HG02759 (cell line): ENCODE measurements around the gene TVP23C.

Source experiments
- ATAC-seq: cut with Tn5 transposase; IDR thresholded peaks from one replicate; pipeline ENCODE4 v1.9.1; 2021; ENCODE audit warnings: mild to moderate bottlenecking, moderate library complexity; ENCODE audit not compliant: unreplicated experiment

TVP23C gene

DNA sequence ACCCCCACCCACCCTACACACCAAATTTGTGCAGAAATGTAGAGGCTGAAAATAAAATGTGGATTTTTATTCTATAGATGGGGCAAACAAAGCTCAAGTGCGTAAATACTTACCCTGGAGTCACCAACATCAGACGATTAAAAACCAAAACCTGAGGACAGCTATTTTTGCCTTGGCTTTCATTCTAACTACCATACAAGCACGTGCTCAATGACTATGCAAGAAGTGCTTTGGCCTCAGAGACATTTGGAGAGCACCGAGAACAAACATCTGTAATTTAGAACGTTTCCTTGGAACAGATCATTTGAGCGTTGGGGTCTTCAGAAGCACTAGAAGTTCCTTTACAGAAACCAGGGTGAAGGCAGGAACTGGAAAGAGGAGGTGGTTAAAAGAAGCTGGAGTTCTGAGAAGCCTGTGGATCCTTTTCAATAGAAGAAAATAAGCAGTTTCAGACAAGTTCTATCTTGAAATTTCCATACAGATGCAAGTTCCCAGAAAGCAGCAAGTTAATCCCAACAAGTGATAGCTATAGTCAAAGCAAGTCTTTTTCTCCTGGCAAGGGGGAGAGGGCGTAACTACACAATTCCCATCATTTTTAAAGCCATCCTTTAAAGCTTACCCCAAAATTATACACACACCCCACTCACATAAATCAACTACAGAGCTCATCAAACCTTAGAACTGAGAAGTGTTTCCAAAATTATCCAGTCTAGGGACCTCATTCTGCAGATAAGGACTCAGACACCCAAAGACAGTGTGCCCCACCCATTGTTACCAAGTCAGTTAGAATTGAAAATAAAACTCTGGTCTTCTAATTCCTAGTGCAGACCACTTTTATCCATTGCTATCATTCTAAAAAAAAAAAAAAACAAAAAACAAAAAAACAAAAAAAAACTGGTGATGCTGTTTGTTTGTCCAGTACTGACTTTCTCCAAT, 66.3 kb downstream of the TVP23C start:
- no peak for ATAC-seq

DNA sequence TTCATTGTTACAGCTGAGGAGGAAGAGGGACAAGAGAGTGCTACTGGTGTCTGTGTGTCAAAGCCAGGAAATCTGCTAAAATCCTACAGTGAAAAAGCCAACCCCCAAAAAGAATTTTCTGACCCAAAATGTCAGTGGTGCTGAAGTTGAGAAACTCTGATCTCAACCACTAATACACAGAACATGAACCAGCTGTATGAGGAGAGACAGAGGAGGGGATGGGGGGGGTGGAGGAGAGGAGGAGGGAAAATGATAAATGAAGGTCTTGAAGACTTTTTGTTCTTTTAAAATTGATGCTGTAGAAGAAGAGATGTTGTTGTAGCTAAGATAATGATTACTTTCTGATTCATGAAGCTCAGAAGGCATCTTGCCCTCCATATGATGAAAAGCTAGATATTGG, 68.5 kb downstream of the TVP23C start:
- no peak for ATAC-seq

DNA sequence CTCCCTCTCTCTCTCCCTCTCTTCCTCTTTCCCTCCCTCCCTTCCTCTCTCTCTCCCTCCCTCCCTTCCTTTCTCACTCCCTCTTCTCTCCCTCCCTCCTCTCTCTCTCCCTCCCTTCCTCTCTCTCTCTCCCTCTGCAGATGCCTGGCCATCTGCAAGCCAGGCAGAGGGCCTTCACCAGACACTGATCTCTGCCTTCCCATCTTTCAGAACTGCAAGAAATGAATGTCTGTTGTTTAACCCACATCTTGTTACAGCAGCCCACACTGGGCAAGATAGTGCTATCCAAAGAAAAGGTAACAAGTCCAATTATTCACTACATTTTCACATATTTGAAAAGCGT, 69.6 kb downstream of the TVP23C start:
- ATAC-seq = no peak

DNA sequence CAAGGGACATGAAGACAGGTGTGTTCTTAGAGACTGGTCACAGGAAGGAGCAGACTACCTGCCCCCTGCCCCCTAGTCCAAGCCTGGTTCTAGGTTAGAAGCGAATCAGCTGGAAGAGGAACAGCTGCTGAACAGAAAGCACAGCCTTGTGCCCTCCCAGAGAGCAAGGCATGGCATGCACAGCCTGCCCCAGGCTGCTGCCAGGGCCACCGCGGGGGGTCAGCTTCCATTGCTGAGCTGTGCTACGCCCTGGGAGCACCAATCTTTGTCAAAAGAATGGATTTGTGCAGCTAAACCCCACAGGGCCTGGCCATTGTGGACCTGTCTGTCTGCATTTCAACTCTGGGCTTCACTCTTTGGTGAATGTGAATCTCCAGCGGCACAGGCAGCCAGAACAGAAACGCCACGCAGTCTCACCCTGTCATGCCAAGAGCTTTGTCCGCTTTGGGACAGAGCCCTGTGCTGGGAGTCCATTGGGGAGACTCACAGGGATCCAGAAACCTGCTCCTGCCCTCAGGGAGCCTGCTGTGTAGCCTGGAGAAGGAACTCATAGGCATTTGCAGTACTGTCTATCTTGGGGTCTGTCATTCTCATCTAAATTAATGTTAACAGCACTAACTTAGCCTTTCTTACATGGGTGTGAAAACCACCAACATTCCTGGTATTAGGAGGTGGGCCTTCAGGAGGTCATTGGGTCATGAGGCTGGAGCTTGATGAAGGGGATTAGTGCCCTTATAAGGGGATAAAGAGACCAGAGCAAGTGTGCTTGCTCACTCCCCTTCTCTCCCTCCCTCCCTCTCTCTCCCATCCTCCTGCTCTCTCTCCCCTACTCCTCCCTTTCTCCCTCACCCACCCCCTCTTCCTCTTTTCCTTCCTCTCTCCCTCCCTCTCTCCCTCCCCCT, 70.2 kb downstream of the TVP23C start:
- no peak for ATAC-seq

DNA sequence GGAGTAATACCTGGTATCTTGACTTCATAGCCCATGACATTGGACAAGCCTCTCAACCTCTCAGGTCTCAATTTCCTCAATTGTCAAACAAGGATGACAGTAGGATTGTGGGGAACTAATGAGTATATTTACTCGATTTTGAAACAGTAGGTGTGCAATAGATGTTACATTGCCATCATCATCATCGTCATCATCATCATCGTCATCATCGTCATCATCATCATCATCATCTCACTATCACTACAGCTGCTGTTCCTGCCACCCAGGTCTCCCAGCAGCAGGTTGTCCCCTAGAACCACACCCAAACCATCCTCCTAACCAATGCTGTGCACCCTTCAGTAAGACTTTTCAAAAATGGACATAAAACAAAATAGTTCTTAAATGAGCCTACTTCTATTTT, 71.1 kb downstream of the TVP23C start:
- no peak for ATAC-seq

DNA sequence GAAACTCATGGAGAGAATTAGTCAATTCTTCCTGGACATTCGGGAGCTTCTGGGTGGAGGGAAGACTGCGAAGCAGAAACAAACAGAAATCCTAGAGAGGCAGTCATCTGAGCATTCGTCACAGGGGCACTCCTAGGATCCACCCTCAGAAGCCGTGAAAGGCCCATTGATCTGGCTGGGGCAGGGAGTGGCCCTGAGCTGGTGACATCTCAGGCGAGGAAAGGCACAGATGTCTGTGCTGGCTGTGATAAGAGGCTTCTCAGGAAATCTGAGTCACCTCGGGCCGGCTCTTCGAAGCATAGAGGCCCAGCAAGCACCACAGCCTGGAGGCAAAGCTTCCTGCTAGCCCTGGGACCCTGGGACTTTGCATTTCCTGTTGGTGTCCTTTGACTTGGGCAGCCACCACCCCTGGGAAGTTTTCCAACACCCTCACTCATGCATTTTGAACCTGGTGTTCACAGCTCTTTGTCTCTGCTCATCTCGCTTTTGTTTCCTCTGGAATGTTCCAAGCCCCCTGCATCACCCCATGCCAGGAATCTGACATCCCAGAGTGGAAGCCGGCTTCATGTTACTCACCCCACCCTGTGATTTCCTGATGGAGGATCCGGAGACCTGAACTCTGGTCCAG, 72.5 kb downstream of the TVP23C start:
- ATAC-seq = no peak

DNA sequence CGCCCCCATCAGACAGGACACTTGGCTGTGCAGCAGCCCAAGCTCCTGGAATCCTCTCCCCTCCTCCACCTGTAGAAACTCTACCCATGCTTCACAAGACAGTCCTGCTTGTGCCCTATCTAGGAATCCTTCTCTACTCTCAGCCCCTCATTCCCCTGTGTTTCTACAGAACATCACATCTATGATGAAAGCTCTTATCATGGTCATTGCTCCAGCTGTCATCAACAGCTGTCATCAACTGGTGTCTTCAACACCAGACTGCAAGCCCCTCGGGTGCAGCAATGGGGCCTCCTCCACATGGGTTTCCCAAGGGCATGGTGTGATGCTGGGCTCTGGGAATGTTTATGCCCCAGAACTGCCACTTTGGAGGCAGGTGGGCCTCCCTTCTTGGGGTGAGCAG, 74.7 kb downstream of the TVP23C start:
- no peak for ATAC-seq

DNA sequence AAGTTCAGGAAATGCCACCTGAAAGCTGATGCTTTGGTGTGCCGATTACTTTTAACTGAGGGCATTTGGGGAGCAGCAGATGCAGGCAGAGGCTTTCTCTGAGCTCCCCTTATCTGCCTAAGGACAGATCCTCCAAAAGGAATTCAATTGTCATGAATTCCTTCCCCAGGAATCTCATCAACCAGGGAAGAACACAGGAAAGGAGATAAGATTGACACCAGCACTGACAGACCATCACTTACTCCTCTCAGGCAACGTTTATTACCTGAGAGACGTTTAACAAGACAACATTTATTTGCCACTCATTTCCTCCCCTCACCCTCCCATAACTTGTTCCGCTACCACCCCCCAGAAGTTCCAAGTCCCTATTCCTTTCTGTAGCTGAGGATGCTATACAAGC, 78.2 kb downstream of the TVP23C start:
- ATAC-seq = no peak

DNA sequence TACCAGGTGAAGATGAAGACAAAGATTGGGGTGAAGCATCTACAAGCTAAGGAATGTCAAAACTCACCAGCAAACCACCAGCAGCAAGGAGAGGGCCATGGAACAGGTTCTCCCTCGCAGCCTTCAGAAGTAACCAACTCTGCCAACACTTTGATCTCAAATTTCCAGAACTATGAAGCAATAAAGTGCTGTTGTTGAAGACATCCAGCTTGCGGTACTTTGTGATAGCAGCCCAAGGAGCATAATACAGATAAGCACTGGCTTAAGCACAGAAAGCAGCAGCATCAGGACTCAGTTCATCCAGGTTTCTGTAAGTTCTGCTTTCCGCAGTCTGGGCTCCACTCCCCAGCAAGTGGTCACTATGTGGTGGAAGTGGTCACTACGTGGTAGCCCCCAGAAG, 79.9 kb downstream of the TVP23C start:
- ATAC-seq = no peak

DNA sequence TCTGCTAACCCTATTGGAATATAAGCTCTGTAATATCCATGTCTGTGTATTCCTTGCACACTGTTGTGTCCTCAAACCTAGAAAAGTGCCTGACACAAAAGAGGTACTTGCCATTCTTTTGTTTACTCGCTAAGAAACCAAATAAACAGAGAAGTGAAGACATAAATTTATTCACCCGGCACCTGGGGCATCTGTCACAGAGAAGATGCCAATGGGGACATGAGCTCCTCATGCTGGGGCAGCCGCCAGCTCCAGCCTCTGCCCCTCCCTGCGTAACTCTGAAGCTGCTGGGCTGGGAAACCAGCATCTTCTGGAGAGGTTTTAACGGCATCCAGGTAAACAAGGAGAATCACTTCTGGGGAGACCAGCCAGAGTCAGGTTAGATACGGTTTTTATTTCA, 80.8 kb downstream of the TVP23C start:
- ATAC-seq = no peak

DNA sequence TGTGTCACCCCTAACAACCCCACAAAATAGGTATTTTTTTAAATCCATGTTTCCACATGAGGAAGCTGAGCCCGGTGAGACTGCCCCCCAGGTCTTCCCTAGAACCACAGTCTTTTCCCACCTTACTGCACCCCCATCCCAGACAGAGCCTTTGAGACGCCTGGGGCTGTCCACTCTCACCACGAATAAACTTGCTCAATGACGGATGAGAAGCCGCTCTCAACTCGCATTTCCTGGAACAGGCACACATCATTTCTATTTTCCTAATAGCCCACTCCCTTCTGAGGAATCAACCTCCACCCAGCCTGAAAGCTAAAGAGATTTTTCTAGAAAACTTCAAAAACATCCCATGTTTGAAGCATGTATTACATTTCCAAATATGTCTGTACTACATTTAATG, 81.8 kb downstream of the TVP23C start:
- no peak for ATAC-seq

DNA sequence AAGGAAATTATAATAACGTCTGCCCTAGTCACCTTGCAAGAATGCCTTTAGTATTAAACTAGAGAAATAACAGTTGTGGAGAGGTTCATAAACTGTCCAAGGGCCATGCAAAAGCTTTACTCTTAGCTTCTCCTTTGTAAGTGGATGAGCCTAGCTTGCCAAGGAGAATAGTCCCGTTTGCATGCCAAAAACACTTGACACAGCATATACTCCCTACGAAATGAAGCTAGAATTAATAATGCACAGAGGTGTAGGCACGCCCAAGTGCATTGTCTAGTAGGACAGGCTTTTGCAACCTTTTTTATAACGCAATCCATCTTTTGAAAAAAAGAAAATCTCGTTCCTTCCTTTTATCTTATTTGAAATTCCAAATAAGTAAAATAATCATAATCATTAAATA, 83.1 kb downstream of the TVP23C start:
- ATAC-seq = no peak

DNA sequence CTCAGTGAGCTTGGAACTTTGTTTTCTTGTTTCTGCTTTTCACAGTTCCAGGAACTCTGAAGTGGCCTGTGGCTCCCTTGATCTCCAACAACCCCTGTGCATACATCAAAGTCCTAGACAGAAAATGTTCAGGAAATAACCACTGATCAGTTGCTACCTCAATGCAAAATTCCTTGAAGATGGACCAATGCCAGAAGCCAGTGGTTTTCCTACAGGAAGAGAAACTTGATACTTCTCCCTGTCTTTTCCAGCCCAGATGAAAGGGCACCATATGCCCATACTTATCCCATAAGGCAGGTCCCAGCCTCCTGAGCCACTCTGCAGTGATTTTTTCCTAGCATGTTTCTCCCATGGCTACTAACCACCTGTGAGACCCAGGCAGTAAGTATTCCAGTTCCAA, 83.6 kb downstream of the TVP23C start:
- no peak for ATAC-seq

DNA sequence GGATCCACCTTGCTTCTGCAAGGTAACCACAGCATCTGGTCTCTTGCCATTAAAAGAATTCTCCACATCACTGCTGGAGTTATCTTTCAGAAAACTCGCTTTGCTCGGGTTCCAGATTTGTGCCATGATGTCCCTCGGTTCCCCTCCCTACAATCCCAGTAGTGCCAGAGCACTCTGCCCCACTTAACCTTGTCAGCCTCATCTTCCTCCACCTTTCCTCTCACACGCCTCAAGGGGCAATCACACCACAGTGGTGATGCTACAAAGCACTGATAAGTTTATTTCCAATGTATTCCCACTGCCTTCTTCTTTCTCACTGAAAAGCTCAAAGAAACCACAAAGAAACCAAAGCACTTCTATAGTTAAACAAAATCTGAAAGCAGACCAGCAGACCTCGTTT, 84.4 kb downstream of the TVP23C start:
- no peak for ATAC-seq

DNA sequence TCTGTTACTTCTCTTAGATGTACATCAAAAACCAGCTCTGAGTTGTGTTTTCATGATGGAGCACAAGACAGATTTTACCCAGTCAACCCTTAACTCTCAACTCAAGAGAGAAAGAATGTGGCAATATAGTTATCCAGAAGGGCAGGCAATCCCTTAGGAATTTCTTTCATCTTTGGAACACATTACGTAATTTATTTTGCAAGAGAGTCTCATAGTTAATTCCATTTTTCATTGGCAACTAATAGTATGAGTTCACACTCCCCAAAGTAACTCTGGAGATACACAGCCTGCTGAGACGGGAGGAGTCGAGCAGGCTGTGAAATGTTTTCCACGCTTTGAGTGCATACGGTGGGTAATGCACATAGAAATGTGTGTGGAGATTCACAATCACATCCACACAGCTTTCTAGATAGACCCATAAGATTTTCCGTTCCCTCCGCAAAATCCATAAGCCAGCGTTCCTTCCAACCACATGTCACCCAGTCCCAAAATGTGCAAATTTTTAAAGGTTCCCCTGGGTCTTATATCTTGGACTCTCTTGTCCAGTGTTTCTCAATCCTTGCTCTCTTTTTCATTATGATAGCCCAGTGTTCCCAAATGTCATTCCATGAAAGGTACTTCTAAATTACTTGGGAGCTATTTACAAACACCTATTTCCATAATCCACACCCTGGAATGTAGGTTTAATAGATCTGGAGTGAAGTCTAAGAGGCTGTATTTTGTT, 87.5 kb downstream of the TVP23C start:
- ATAC-seq = no peak

DNA sequence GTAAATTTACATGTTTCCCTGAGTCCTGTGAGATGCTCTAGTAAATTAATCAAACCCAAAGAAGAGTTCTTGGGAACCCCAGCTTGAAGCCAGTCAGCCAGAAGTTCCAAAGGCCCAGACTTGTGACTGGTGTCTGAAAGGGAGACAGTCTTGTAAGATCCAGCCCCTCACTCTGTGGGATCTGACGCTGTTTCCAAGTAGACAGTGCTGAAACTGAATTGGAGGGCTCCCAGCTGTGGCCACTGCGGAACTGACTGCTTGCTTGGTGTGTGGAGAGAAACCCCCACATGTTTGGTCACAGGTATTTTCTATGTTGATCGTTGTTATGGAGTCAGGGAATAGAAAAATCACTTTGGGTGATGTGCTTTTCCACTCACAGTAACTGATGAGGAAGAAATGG, 90.4 kb downstream of the TVP23C start:
- no peak for ATAC-seq

DNA sequence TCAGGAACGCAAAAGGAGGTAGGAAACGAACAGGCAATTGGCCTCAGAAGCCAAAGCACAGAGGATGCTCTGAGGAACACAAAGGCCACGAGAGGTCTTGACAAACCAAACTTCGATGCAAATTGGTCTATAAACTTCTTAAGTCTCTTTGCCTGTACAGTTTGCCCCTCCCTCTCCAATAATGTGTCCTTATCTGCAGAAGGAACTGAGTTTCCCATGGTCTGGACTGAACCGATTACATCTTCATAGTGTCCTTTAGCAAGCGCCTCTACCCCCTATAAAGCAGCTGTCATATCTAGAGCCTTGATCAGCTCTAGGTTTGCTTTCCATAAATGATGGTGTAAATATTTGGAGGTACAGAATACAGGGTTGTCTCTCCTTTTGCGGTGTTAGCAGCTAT, 92.7 kb downstream of the TVP23C start:
- ATAC-seq = no peak

DNA sequence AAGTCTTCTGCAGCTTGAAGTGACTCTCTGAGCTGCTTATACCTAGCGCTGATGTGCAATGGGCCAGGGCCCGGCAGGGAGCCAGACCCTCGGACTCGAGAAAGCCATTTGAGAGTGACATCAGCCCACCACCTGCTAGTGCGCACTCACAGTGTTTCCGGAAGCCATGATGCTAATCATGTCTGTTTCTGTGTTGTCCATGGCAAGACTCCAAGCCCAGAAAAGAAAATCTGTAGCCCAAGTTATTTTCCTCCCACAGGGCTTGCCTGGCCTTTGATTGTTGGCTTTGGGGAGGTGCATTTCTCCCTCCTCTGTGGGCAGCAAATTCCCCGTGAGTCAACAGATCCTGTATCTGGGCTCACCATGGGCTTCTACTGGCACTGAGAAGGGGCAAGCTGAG, 94.0 kb downstream of the TVP23C start:
- ATAC-seq = no peak

DNA sequence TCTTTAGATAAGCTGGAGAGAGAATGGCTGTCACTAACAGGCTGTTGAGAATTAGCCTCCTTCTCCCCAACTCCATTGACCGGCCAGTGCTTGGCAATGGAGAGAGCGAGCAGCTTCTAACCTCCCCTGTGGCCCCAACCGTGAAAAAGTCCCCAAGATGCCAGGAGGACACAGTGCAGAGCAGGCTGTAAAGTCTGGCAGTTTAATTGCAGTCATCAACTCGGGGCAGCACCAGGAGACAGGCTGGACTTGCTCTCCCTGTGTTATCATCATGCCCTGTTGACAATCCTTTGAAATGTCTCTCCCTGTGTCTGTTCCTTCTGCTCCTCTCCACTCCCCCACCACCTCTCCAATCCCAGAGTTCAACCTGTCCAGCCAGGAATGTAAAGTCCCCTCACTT, 95.2 kb downstream of the TVP23C start:
- no peak for ATAC-seq

DNA sequence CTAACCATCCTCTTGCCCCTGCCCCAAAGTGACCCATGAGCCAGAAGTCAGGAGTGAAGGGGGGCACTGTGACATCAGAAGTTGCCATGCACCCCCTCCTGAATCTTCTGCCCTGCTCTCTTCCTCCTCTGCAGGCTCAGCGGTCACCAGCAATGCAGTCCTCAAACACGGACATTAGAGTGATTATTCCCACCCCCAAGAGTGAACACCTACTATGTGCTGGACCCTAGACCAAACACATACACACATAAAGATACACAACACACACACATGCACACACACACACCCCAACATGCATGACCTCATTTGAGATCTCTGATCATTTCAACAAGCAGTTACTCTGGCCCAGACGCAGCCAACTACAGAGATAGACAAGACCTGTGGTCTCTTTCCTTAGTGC, 95.7 kb downstream of the TVP23C start, which contains the start of gene CDRT4:
CDRT4 (minus strand) TSS at position 30 of the 400 bp plus-strand sequence. CDS start 27,383 bp downstream, outside the sequence.
- no peak for ATAC-seq

DNA sequence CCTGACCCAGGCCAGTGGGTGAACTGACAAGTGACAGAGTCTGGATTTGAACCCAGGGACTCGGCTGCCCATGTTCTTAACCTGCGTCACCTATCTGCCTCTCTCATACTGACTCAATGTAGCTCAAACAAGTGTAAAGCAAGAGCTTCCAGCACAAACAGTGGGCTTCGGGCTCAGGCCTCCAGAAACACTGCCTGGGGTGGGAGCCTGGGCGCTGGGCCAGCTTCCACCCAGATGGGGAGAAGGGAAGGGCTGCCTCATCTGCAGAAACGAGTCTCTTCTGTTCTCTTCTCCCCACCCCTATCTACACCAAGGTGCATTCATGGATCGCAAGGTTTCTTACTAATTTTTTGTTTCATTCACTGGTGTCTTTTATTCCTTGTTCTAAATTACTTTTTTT, 97.2 kb downstream of the TVP23C start:
- no peak for ATAC-seq
